Measurements from ENCODE around the gene CANT1.
A peak's percentile ranks its signal among the peaks of the same experiment; 100 is the strongest.
"Not testable (repeated sequence)": the region's sequence is repeated elsewhere in the genome, so short reads cannot be mapped to it uniquely, and the experiment has no call there.

The CANT1 gene

GRCh38 chr17:79027274-79027924 lies 17.8 kb upstream of the CANT1 start:
- no peak for DNase-seq (ENCODE audit: low spot score)

DNA sequence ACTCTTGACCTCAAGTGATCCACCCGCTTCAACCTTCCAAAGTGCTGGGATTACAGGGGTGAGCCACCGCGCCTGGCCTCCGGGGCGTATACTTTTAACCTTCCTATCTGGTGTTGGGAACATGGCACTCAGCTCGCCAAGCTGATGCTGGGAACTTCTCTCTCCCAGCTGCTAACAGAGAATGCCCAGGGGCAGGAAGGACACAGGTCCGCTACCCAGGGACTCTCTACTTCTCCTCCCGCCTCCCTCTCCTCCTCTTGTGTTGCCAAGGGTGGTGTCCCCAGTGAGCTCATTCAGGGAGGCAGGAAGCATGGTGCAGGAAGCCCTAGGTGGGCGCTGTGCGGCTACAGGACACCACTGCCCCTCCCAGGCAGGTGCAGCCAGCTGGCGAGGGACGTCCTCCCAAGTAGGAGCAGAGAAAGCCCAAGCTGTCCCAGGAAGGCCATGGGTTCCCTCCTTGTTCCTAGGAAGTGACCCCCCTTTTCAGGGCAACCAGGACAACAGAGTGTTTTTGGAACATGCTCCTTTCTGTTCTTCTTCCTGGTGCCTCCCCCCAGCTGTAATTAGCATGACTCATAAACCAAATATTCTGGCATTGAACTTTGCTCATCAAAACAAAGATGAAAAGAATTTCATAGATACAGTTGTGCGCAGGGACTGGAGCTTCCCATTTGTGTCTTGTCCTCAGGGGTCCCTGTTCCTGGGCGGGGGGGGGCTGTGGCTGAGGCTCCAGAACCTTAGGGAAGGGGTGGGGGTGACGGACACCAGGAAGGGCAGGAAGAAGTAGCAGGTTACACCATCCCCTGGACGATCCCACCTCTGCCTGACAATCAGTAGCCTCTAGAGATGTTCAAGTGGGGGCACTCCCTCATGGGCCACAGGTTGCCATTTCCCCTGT lies 17.1 kb upstream of the CANT1 start:
- DNase-seq (ENCODE audit: low spot score), result no peak

GRCh38 chr17:79024901-79025737 lies 15.6 kb upstream of the CANT1 start:
- no peak for DNase-seq (ENCODE audit: low spot score)

DNA sequence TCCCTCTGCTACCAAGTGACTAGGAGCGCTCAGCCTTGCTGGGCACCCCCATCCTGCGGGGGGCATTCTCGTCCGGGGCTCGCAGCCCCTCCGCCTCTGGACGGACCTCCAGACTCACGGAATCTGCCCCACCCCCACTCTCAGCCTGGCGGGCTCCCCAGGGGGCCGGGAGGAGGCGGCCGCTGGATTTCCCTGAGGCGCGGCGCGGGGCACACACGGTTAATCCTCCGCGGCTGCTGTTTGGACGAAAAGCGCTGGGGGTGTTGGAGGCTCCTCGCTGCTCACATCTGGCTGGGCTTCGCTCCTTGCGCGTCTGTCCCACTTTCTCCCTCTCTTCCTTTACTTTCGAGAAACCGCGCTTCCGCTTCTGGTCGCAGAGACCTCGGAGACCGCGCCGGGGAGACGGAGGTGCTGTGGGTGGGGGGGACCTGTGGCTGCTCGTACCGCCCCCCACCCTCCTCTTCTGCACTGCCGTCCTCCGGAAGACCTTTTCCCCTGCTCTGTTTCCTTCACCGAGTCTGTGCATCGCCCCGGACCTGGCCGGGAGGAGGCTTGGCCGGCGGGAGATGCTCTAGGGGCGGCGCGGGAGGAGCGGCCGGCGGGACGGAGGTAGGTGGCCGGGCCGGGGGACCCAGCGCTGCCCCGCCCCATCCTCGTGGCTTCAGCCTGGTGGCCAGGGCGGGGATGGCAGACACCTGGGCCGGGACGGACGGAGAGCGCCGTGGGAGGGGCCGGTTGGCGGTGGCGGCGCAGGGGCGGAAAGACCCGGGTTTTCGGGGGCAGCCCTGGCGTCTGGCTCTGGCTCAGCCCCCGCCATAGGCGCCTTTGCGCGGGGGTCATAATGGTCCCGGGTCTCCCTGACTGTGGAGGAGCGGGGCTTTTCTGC lies 14.6 kb upstream of the CANT1 start, which contains the start of gene C1QTNF1:
TSS of gene C1QTNF1 (plus strand) at position 284 of the 886 bp plus-strand sequence. CDS start 19,800 bp downstream, outside the sequence.
- no peak for DNase-seq (ENCODE audit: low spot score)

DNA sequence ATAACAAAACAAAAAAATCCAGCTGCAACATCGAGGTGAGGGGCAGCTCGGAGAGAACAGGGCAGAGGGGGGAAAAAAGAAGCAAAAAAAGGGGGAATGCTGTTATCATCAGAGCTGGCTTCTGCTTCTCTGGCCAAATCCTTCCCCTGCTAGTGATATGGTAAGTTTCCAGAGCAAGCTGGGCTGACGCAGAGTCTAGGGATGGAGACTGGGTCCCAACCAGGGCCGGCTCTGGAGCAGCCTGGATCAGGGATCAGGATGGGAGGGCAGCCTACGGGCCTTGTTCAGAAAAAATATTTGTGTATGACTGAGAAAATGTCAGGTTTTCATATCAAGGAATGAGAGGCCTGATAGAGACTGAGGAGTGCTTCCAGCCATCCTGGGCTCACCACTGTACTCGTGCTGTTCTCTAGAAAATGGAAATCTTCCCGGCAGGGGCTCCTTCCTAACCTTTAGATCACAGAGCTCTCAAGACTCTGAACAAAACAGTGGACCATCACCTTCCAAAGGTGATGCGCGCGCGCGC lies 13.7 kb upstream of the CANT1 start:
- DNase-seq (ENCODE audit: low spot score), result no peak

DNA sequence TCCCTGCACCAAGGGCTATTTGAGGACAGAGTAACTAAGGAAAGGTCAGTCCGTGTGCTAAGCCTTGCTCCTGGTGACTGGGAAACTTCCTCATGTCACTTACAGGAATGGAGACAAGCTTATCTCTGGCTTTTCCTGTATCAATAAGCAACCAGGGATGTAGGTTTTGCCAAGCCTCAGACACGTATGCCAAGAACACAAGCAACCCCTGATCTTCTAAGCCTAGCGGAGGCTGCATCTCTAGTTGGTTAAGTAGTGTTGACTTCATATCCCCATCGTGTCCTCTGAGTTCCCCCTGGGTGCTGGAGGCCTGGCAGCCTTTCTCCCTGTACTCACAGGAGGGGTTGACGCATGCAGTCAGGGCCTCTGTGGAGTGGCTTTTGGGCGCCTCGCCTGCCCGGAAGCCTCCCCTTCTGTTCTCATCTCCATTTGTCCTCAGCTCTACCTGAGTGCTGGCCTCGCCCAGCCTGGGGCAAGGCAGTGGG lies 13.0 kb upstream of the CANT1 start:
- DNase-seq (ENCODE audit: low spot score), result no peak

- DNase-seq (ENCODE audit: low spot score), result not testable (repeated sequence)
Observed at GRCh38 chr17:79021929-79022328, 12.4 kb upstream of the CANT1 start.

- no peak for DNase-seq (ENCODE audit: low spot score)
Observed at GRCh38 chr17:79020631-79021301, 11.2 kb upstream of the CANT1 start.

GRCh38 chr17:79019632-79020584 lies 10.3 kb upstream of the CANT1 start:
- peak; percentile 42 for DNase-seq (ENCODE audit: low spot score)

DNA sequence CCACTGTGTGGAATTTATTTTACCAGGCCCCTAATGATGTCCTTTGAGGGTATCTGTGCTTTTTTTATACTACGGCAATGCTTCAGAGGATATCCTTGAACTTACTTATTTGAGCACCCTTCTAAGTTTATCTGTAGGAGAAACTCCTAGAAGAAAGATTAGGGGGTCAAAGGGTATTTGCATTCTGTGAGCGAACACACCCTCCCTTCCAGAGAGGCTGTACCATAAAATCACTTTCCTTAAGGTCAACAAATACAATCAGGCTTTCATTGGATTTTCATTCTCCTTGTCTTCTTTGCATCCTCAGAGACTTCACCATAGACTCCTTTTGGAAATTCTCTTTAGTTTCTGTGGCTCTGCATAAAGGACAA lies 9.7 kb upstream of the CANT1 start:
- no peak for DNase-seq (ENCODE audit: low spot score)

DNA sequence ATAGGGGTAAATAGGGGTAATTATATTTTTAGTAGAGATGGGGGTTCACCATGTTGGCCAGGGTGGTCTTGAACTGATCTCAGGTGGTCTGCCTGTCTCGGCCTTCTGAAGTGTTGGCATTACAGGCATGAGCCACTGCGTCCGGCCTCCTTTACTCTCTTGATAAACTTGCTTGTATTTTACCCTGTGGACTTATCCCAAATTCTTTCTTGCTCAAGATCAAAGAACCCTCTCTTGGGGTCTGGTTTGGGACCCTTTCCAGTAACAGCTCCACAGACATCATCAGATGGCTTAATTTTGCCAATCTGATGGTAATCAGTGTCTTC lies 8.8 kb upstream of the CANT1 start:
- DNase-seq (ENCODE audit: low spot score), result no peak

- no peak for DNase-seq (ENCODE audit: low spot score)
Observed at GRCh38 chr17:79017546-79018369, 8.2 kb upstream of the CANT1 start.

GRCh38 chr17:79014158-79014758 lies 4.7 kb upstream of the CANT1 start:
- no peak for DNase-seq (ENCODE audit: low spot score)

- no peak for DNase-seq (ENCODE audit: low spot score)
Observed at GRCh38 chr17:79012563-79013134, 3.1 kb upstream of the CANT1 start.

- DNase-seq (ENCODE audit: low spot score), result no peak
Observed at GRCh38 chr17:79011451-79012147, 2.0 kb upstream of the CANT1 start.

DNA sequence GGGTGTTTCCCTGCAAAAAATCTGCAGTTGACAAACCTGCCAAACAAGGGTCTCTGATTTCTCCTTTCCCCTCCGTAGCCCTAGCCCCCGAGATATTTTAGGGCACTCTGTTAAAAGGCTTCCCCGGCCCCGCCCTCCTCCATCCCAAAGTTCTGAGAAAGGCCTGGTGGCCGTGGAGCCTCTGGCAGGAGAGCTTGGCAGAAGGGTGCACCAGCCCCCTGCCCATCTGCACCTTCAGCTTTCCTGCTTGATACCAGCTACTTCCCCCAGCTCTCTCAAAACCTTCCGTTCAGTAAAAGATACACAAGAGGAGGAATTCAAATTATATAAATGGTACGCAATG lies 711 bp upstream of the CANT1 start:
- DNase-seq (ENCODE audit: low spot score), result no peak

- DNase-seq (ENCODE audit: low spot score), result peak; percentile 12
Observed at GRCh38 chr17:79008666-79009387, 737 bp downstream of the CANT1 start.
